Measurements from ENCODE around the gene DYNC2LI1.

- TF ChIP-seq CTCF (IDR thresholded peaks at IDR 0.05) (no peak), POLR2A (IDR thresholded peaks at IDR 0.05) (no peak)
These were observed 17.4 kb downstream of the DYNC2LI1 start for GRCh38 chr2:43791035-43791765.
